K562 treated with DMSO at 1 percent for 48 hours (cell line): ENCODE results near the gene KRTAP4-11. TPM values are rescaled to one million over a fixed set of nuclear protein-coding genes. Genes with fewer than 3 reads are reported as not detected.

ENCODE experiments used
- total RNA-seq: library from RNA; unstranded; fragments of 300-600 nt; gene quantifications from 2 replicates; pipeline ENCODE4 v1.2.3, GENCODE V29; 2022; ENCODE audit warnings: low replicate concordance; ENCODE audit errors: extremely low read depth

KRTAP4-11 gene
- total RNA-seq: not detected in 2 replicates

DNA sequence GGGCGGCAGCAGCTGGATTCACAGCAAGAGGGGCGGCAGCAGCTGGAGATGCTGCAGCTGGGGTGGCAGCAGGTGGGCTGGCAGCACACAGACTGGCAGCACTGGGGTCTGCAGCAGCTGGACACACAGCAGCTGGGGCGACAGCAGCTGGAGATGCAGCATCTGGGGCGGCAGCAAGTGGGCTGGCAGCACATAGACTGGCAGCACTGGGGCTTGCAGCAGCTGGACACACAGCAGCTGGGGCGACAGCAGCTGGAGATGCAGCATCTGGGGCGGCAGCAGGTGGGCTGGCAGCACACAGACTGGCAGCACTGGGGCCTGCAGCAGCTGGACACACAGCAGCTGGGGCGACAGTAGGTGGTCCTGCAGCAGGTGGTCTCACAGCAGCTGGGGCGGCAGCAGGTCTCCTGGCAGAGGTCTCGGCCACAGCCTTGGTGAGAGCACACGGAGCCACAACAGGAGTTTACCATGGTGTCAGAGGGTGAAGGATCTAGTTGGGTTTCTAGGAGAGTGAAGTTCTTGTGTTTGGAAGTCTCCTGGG, at the start of gene KRTAP4-11:
KRTAP4-11 (minus strand) TSS at position 528 of the 541 bp plus-strand sequence; CDS start at position 470, 58 bp downstream.

DNA sequence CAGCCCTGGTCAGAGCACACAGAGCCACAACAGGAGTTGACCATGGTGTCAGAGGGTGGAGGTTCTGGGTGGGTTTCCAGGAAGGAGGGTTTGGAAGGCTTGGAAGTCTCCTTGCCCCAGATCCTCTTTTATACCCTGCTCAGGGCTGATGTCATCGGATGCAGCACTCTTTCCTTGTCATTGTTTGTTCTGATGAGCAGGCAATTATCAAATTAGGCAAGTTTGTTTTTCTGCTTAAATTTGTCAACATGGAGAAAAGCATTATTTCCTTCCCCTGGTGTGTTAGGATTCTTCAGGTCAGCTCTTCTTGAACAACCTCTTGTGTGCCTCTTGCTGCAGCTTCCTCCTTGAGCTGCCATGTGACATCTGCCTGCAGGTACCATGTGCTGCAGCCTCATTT, 42.5 kb upstream of the KRTAP4-11 start, which contains the start of gene KRTAP4-4:
KRTAP4-4 (minus strand) TSS at position 101 of the 400 bp plus-strand sequence; CDS start at position 44, 57 bp downstream.

DNA sequence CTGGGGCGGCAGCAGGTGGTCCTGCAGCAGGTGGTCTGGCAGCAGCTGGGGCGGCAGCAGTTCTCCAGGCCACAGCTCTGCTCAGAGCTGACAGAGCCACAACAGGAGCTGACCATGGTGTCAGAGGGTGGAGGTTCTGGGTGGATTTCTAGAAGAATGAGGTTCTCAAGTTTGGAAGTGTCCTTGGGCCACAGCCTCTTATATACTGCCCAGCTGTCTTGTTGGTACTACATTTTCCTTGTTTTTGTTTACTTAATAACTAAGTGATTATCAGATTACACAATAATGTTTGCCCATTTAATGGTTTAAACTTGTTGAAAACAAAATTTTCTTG, 31.4 kb upstream of the KRTAP4-11 start, which contains the start of gene KRTAP4-5:
KRTAP4-5 (minus strand) TSS at position 174 of the 334 bp plus-strand sequence; CDS start at position 116, 58 bp downstream.

DNA sequence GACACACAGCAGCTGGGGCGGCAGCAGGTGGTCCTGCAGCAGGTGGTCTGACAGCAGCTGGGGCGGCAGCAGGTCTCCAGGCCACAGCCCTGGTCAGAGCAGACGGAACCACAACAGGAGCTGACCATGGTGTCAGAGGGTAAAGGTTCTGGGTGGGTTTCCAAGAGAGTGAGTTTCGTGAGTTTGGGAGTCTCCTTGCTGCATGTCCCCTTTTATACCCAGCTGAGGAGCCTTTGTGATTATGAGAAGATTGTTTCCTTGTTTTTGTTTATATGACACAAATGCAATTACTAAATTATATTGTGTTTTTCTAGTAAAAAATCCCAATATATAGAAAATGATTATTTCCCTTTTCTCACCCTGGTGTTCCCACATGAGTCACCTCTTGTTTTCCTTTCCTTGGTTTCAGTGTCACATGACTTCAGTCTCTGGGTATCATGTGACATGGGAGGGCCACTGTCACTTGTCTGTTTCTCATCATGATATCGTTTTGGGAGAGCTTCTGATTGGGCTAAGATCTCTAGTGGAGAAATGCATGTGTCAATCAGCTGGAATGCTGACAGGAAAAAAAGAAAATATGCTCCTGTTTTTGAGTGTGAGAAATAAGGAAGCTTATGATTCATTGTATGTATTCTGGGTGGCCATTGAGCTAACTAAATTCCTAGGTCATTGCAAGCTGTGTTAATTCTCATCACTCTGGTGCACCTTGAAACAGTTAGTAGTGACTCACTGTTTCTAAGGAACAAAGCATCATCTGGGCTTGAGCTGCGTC, 22.4 kb upstream of the KRTAP4-11 start, which contains the start of gene KRTAP4-6:
KRTAP4-6 (minus strand) TSS at position 185 of the 772 bp plus-strand sequence; CDS start at position 128, 57 bp downstream.

DNA sequence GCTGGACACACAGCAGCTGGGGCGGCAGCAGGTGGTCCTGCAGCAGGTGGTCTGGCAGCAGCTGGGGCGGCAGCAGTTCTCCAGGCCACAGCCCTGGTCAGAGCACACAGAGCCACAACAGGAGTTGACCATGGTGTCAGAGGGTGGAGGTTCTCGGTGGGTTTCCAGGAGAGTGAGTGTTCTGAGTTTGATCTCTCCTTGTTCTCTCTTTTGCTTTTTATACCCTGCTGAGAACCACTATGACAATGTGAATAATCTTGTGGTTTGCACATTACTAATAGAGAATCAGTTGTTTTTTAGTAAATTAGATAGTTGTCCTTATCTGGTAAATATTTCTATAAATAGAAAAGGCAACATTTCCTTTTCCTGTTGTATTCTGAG, 5.8 kb upstream of the KRTAP4-11 start, which contains the start of gene KRTAP4-12:
KRTAP4-12 (minus strand) TSS at position 192 of the 381 bp plus-strand sequence; CDS start at position 132, 60 bp downstream.

DNA sequence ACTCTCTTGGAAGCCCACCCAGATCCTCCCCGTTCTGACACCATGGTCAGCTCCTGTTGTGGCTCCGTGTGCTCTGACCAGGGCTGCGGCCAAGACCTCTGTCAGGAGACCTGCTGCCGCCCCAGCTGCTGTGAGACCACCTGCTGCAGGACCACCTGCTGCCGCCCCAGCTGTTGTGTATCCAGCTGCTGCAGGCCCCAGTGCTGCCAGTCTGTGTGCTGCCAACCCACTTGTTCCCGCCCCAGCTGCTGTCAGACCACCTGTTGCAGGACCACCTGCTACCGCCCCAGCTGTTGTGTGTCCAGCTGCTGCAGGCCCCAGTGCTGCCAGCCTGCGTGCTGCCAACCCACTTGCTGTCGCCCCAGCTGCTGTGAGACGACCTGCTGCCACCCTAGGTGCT, 12.8 kb downstream of the KRTAP4-11 start, which contains the start of gene KRTAP4-9:
KRTAP4-9 (plus strand) TSS at position 43 of the 400 bp plus-strand sequence; CDS start at position 43, 0 bp downstream.

DNA sequence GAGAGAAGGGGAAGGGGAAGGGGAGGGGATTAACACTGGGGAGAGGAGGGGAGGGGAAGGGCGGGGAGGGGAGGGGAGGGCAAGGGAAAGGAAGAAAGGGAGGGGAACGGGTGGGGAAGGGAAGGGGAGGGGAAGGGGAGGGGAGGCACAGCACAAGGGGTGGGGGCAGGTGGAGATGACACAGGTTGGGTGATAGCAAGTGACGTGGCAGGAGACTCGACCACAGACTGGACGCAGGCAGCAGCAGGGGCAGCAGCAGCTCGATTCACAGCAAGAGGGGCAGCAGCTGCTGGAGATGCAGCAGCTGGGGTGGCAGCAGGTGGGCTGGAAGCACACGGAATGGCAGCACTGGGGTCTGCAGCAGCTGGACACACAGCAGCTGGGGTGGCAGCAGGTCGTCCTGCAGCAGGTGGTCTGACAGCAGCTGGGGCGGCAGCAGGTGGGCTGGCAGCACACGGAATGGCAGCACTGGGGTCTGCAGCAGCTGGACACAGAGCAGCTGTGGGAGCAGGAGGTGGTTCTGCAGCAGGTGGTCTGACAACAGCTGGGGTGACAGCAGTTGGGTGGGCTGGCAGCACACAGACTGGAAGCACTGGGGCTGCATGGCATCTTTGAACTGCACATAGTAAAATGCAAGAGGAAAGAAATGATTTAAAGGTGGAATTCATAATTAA, 16.4 kb downstream of the KRTAP4-11 start, which contains the start of gene KRTAP4-16:
KRTAP4-16 (minus strand) TSS at position 624 of the 674 bp plus-strand sequence; CDS start at position 624, 0 bp downstream.

DNA sequence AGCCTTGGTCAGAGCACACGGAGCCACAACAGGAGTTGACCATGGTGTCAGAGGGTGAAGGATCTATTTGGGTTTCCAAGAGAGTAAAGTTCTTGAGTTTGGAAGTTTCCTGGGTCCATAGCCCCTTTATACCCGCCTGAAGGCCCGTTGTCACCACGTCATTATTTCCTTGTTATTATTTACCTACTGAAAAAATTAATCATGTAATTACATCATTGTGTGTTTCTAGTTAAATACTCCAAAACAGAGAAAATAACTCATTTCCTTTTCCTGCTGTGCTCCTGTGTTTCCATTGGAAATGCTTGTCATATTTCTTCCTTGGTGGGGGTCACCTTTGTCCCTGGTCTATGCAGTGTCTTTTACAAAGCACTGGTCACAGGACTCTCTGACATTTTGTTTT, 20.1 kb downstream of the KRTAP4-11 start, which contains the start of gene KRTAP4-8:
KRTAP4-8 (minus strand) TSS at position 101 of the 400 bp plus-strand sequence; CDS start at position 43, 58 bp downstream.

DNA sequence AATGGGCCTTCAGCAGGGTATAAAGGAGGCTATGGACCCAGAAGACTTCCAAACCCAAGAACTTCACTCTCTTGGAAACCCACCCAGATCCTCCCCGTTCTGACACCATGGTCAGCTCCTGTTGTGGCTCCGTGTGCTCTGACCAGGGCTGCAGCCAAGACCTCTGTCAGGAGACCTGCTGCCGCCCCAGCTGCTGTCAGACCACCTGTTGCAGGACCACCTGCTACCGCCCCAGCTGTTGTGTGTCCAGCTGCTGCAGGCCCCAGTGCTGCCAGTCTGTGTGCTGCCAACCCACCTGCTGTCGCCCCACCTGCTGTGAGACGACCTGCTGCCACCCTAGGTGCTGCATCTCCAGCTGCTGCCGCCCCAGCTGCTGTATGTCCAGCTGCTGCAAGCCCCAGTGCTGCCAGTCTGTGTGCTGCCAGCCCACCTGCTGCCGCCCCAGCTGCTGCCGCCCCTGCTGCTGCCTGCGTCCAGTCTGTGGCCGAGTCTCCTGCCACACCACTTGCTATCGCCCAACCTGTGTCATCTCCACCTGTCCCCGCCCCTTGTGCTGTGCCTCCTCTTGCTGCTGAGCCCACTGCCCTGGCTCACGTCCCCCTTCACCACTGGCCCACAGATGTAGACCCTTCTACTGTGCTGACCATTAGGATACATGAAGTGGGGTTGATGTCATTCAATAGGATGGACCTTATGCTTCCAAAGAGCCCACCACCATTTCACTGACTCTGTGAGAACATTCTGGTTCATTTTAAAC, 33.9 kb downstream of the KRTAP4-11 start, which contains the start of gene KRTAP4-7:
KRTAP4-7 (plus strand) TSS at position 51 of the 757 bp plus-strand sequence; CDS start at position 108, 57 bp downstream.

Other genes starting within 250 kb of the KRTAP4-11 start
- gene KRT20, start 233.1 kb downstream of the KRTAP4-11 start, total RNA-seq: not detected in 2 replicates
- not detected in 2 replicates for gene KRT23, start 180.7 kb downstream of the KRTAP4-11 start, total RNA-seq
- not detected in 2 replicates for gene KRT39, start 151.4 kb downstream of the KRTAP4-11 start, total RNA-seq
- not detected in 2 replicates for gene KRT40, start 134.0 kb downstream of the KRTAP4-11 start, total RNA-seq
- not detected in 2 replicates for gene KRTAP3-3, start 124.2 kb downstream of the KRTAP4-11 start, total RNA-seq
- gene KRTAP3-2, start 118.5 kb downstream of the KRTAP4-11 start, total RNA-seq: not detected in 2 replicates
- gene KRTAP3-1, start 109.2 kb downstream of the KRTAP4-11 start, total RNA-seq: not detected in 2 replicates
- gene KRTAP1-5, start 91.2 kb downstream of the KRTAP4-11 start, total RNA-seq: not detected in 2 replicates
- not detected in 2 replicates for gene KRTAP1-4, start 88.2 kb downstream of the KRTAP4-11 start, total RNA-seq
- not detected in 2 replicates for gene KRTAP1-3, start 83.5 kb downstream of the KRTAP4-11 start, total RNA-seq
- gene KRTAP1-1, start 76.9 kb downstream of the KRTAP4-11 start, total RNA-seq: not detected in 2 replicates
- not detected in 2 replicates for gene KRTAP2-1, start 71.1 kb downstream of the KRTAP4-11 start, total RNA-seq
- not detected in 2 replicates for gene KRTAP2-2, start 63.1 kb downstream of the KRTAP4-11 start, total RNA-seq
- gene KRTAP2-3, start 58.3 kb downstream of the KRTAP4-11 start, total RNA-seq: not detected in 2 replicates
- not detected in 2 replicates for gene KRTAP2-4, start 52.5 kb downstream of the KRTAP4-11 start, total RNA-seq
- not detected in 2 replicates for gene KRTAP4-7, start 34.2 kb downstream of the KRTAP4-11 start, total RNA-seq
- not detected in 2 replicates for gene KRTAP4-8, start 20.2 kb downstream of the KRTAP4-11 start, total RNA-seq
- not detected in 2 replicates for gene KRTAP4-16, start 16.2 kb downstream of the KRTAP4-11 start, total RNA-seq
- gene KRTAP4-9, start 13.0 kb downstream of the KRTAP4-11 start, total RNA-seq: not detected in 2 replicates
- gene KRTAP4-12, start 5.8 kb upstream of the KRTAP4-11 start, total RNA-seq: not detected in 2 replicates
- gene KRTAP4-6, start 22.2 kb upstream of the KRTAP4-11 start, total RNA-seq: not detected in 2 replicates
- not detected in 2 replicates for gene KRTAP4-5, start 31.5 kb upstream of the KRTAP4-11 start, total RNA-seq
- gene KRTAP4-4, start 42.4 kb upstream of the KRTAP4-11 start, total RNA-seq: not detected in 2 replicates
- not detected in 2 replicates for gene KRTAP4-3, start 49.8 kb upstream of the KRTAP4-11 start, total RNA-seq
- gene KRTAP4-2, start 59.8 kb upstream of the KRTAP4-11 start, total RNA-seq: not detected in 2 replicates
- not detected in 2 replicates for gene KRTAP4-1, start 66.5 kb upstream of the KRTAP4-11 start, total RNA-seq
- gene KRTAP9-1, start 71.5 kb upstream of the KRTAP4-11 start, total RNA-seq: not detected in 2 replicates
- gene KRTAP9-2, start 108.3 kb upstream of the KRTAP4-11 start, total RNA-seq: not detected in 2 replicates
- not detected in 2 replicates for gene KRTAP9-3, start 114.1 kb upstream of the KRTAP4-11 start, total RNA-seq
- gene KRTAP9-8, start 119.6 kb upstream of the KRTAP4-11 start, total RNA-seq: not detected in 2 replicates
- gene KRTAP9-4, start 131.3 kb upstream of the KRTAP4-11 start, total RNA-seq: not detected in 2 replicates
- not detected in 2 replicates for gene KRTAP9-9, start 137.0 kb upstream of the KRTAP4-11 start, total RNA-seq
- gene KRTAP9-6, start 147.0 kb upstream of the KRTAP4-11 start, total RNA-seq: not detected in 2 replicates
- not detected in 2 replicates for gene KRTAP9-7, start 157.3 kb upstream of the KRTAP4-11 start, total RNA-seq
- not detected in 2 replicates for gene KRTAP29-1, start 184.5 kb upstream of the KRTAP4-11 start, total RNA-seq
- not detected in 2 replicates for gene KRTAP16-1, start 190.9 kb upstream of the KRTAP4-11 start, total RNA-seq
- gene KRTAP17-1, start 197.3 kb upstream of the KRTAP4-11 start, total RNA-seq: not detected in 2 replicates
- gene KRT33A, start 232.5 kb upstream of the KRTAP4-11 start, total RNA-seq: not detected in 2 replicates